ENCODE data around the gene RAB29. TPM values are rescaled to one million over a fixed set of nuclear protein-coding genes. Genes with fewer than 3 reads are reported as not detected.

The RAB29 gene
- total and polyA plus RNA-seq, 2 donors (not counting 3 experiments of a cell fraction or from before 2014, with no cell fraction given), result 18.1 to 18.8 TPM

GRCh38 chr1:205739348-205740160, 35.7 kb downstream of the RAB29 start:
- Histone ChIP-seq H4K20me1 (replicated peaks; ENCODE audit: control insufficient read depth, extremely low read depth, insufficient read depth, low read length) (peaks cover 15% of the 10 kb centered on the region), H2AFZ (ENCODE audit: low read depth, low read length) (no peak overlapping the region), H3K9ac (replicated peaks; ENCODE audit: extremely low read depth, insufficient read depth, low read length) (no peak overlapping the region), H3K4me2 (ENCODE audit: insufficient read depth, low read length) (no peak overlapping the region), H3K4me1 (ENCODE audit: control insufficient read depth, extremely low read depth, insufficient read depth, low read length) (no peaks in the 10 kb centered on the region), H3K4me3 (replicated peaks in 1 of 3; ENCODE audit: insufficient read depth in 1 of 3, low read depth in 1 of 3, low read length in 3 of 3) (no peak overlapping the region), H3K36me3 (ENCODE audit: control insufficient read depth in 2 of 2, extremely low read depth in 1 of 2, insufficient read depth in 2 of 2, low read length in 2 of 2) (peaks cover 0 to 4% of the 10 kb centered on the region in 2 experiments), H3K9me3 (replicated peaks; ENCODE audit: control insufficient read depth, insufficient read depth, low read length) (no peaks in the 10 kb centered on the region), H3K27ac (ENCODE audit: insufficient read depth, low read depth, low read length) (no peak overlapping the region), H3K27me3 (ENCODE audit: control insufficient read depth in 2 of 2, insufficient read depth in 2 of 2, low read length in 2 of 2) (no peaks in the 10 kb centered on the region), H3K9me1 (replicated peaks; ENCODE audit: control insufficient read depth, extremely low read depth, insufficient read depth, low read length) (no peaks in the 10 kb centered on the region), H3K79me2 (ENCODE audit: control insufficient read depth, insufficient read depth, low read length) (peaks cover 90% of the 10 kb centered on the region)
- POLR2A ChIA-PET, result interaction anchor here (0.6 kb wide), 1 partner anchor 58 kb away, joined by 4 read pairs; no protein-coding TSS in a partner anchor
- BruUV-seq (replicated peaks), result no TSS peak
- CTCF ChIA-PET, result interaction anchor here (0.6 to 1.3 kb wide), 7 partner anchors 10 to 148 kb away, joined by 3 to 5 read pairs (median 3); no protein-coding TSS in a partner anchor
- intact Hi-C loops (cut with micrococcal nuclease), result no loop called here
- dilution Hi-C loops (cut with MboI; ENCODE audit: extremely low pct_ligation_motif_present, low sequenced_read_pairs), result no loop called here
- DNase-seq (ENCODE audit: low read depth, low spot score) (no peak), FAIRE-seq (no peak)
- TF ChIP-seq CTCF (IDR thresholded peaks at IDR 0.05; ENCODE audit: extremely low read depth in 1 of 2, insufficient read depth in 1 of 2, low read depth in 1 of 2, low read length in 2 of 2), result peak in 1 of 2 donors; percentile 15
- no peak for TF ChIP-seq JUN (IDR thresholded peaks at IDR 0.05; ENCODE audit: borderline replicate concordance, insufficient read depth, insufficient read length, low read depth)
- TF ChIP-seq MAX (IDR thresholded peaks at IDR 0.05; ENCODE audit: insufficient read depth, insufficient read length), result no peak

Data from endothelial cell of umbilical vein (primary cell).